ENCODE data around the gene LRMDA.

LRMDA gene

GRCh38 chr10:76422769-76423168 lies 991.3 kb downstream of the LRMDA start:
- no peak for DNase-seq (ENCODE audit: low read depth)
- H3K4me3 ChIP-seq (ENCODE audit: low read depth, low read length): no peak overlapping the region
- TF ChIP-seq CTCF (IDR thresholded peaks at IDR 0.05; ENCODE audit: low read depth, low read length, missing control alignments): no peak

- H3K4me3 ChIP-seq (ENCODE audit: low read depth, low read length): no peak overlapping the region
- TF ChIP-seq CTCF (IDR thresholded peaks at IDR 0.05; ENCODE audit: low read depth, low read length, missing control alignments): no peak
- no peak for DNase-seq (ENCODE audit: low read depth)
Measured at GRCh38 chr10:76428551-76429367, 997.3 kb downstream of the LRMDA start.

- no peak overlapping the region for H3K4me3 ChIP-seq (ENCODE audit: low read depth, low read length)
- no peak for TF ChIP-seq CTCF (IDR thresholded peaks at IDR 0.05; ENCODE audit: low read depth, low read length, missing control alignments)
- DNase-seq (ENCODE audit: low read depth): no peak
Measured at GRCh38 chr10:76429368-76430060, 998.1 kb downstream of the LRMDA start.

GRCh38 chr10:76430061-76430645 lies 998.7 kb downstream of the LRMDA start:
- DNase-seq (ENCODE audit: low read depth): no peak
- H3K4me3 ChIP-seq (ENCODE audit: low read depth, low read length): no peak overlapping the region
- no peak for TF ChIP-seq CTCF (IDR thresholded peaks at IDR 0.05; ENCODE audit: low read depth, low read length, missing control alignments)

GRCh38 chr10:76432016-76433012 lies 1000.9 kb downstream of the LRMDA start:
- TF ChIP-seq CTCF (IDR thresholded peaks at IDR 0.05; ENCODE audit: low read depth, low read length, missing control alignments): no peak
- DNase-seq (ENCODE audit: low read depth): no peak
- no peak overlapping the region for H3K4me3 ChIP-seq (ENCODE audit: low read depth, low read length)
